Astrocyte of the cerebellum (primary cell): ENCODE data around the gene LRRIQ1.
"Not testable (repeated sequence)": the region's sequence is repeated elsewhere in the genome, so short reads cannot be mapped to it uniquely, and the experiment has no call there.

ENCODE experiments used
- DNase-seq: peaks from one replicate; pipeline ENCODE4 v3.0.0-alpha.2; 2011; ENCODE audit warnings: low read depth
- H3K4me3 ChIP-seq: 2 replicates; pipeline ENCODE4 v1.5.1; 2011; ENCODE audit warnings: mild to moderate bottlenecking, low read depth, low read length, moderate library complexity
- in situ Hi-C: cut with HindIII; loops from 2 replicates; pipeline ENCODE4 v1.10.0; 2017; ENCODE audit warnings: low sequenced_read_pairs
- TF ChIP-seq, protein P1 (sequence below): IDR thresholded peaks from 2 replicates; pipeline ENCODE4 v1.5.1; 2012; ENCODE audit warnings: low read length, low read depth, moderate library complexity, mild to moderate bottlenecking; ENCODE audit errors: missing control alignments

Gene LRRIQ1

GRCh38 chr12:85188619-85189018 lies 152.5 kb downstream of the LRRIQ1 start:
- in situ Hi-C loops, result no loop called here
- H3K4me3 ChIP-seq, result no peak overlapping the region
- TF ChIP-seq, protein P1, sequence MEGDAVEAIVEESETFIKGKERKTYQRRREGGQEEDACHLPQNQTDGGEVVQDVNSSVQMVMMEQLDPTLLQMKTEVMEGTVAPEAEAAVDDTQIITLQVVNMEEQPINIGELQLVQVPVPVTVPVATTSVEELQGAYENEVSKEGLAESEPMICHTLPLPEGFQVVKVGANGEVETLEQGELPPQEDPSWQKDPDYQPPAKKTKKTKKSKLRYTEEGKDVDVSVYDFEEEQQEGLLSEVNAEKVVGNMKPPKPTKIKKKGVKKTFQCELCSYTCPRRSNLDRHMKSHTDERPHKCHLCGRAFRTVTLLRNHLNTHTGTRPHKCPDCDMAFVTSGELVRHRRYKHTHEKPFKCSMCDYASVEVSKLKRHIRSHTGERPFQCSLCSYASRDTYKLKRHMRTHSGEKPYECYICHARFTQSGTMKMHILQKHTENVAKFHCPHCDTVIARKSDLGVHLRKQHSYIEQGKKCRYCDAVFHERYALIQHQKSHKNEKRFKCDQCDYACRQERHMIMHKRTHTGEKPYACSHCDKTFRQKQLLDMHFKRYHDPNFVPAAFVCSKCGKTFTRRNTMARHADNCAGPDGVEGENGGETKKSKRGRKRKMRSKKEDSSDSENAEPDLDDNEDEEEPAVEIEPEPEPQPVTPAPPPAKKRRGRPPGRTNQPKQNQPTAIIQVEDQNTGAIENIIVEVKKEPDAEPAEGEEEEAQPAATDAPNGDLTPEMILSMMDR, result no peak

GRCh38 chr12:85190728-85191127 lies 154.6 kb downstream of the LRRIQ1 start:
- no peak overlapping the region for H3K4me3 ChIP-seq
- in situ Hi-C loops, result no loop called here
- TF ChIP-seq, protein P1, result no peak
- DNase-seq, result no peak

More at GRCh38 chr12:85188619-85189018, 152.5 kb downstream of the LRRIQ1 start:
- DNase-seq, result no peak

DNA sequence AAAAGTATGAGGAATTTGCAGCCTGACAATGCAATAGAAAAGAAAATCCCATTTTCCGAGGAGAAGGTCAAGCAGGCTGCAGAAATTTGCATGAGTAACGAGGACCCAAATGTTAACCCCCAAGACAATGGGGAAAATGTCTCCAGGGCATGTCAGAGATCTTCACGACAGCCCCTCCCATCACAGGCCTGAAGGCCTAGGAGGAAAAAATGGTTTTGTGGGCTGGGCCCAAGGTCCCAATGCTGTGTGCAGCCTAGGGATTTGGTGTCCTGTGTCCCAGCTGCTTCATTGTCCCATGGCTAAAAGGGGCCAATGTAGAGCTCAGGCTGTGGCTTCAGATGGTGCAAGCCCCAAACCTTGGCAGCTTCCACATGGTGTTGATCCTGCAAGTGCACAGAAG lies 167.7 kb downstream of the LRRIQ1 start:
- DNase-seq, in situ Hi-C loops, H3K4me3 ChIP-seq: not testable (repeated sequence)

GRCh38 chr12:85206543-85206942 lies 170.4 kb downstream of the LRRIQ1 start:
- in situ Hi-C loops, result no loop called here
- no peak for DNase-seq
- TF ChIP-seq, protein P1, result no peak
- H3K4me3 ChIP-seq, result no peak overlapping the region

DNA sequence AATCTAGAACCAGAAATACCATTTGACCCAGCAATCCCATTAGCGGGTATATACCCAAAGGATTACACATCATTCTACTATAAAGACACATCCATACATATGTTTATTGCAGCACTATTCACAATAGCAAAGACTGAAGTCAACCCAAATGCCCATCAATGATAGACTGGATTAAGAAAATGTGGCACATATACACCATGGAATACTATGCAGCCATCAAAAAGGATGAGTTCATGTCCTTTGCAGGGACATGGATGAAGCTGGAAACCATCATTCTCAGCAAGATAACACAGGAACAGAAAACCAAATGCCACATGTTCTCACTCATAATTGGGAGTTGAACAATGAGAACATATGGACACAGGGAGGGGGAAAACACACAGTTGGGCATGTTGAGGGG lies 188.2 kb downstream of the LRRIQ1 start:
- H3K4me3 ChIP-seq, in situ Hi-C loops, DNase-seq: not testable (repeated sequence)

DNA sequence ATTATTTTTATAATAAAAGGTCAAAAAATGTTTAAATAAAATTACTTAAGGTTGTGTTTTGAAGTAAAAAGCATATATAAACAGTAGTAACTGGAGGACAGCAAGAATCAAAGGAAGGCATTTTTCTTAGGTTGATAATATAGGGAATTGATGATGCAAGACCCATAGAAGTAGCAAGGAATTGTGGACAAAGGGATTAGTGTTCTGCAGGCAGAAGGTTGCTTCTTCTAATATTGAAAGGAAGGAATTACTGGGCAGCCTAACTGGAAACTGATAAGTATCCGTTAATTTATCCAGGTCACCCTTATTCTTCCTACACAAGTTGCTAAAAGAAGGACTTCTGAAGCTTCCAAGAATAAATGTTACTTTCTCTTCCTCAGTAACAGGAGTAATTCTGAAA lies 189.3 kb downstream of the LRRIQ1 start:
- in situ Hi-C loops, result no loop called here
- DNase-seq, result no peak
- TF ChIP-seq, protein P1, result no peak
- H3K4me3 ChIP-seq, result no peak overlapping the region

- TF ChIP-seq, protein P1, result no peak
- H3K4me3 ChIP-seq, result no peak overlapping the region
- no peak for DNase-seq
Observed at GRCh38 chr12:85237327-85237726, 201.2 kb downstream of the LRRIQ1 start.

GRCh38 chr12:85244561-85244960 lies 208.4 kb downstream of the LRRIQ1 start:
- TF ChIP-seq, protein P1, result no peak
- in situ Hi-C loops, result no loop called here
- no peak for DNase-seq
- no peak overlapping the region for H3K4me3 ChIP-seq

More at GRCh38 chr12:85237327-85237726, 201.2 kb downstream of the LRRIQ1 start:
- in situ Hi-C loops, result no loop called here
